Right lobe of liver (tissue), 6 donors: ENCODE results near the gene ST8SIA2. TPM values are rescaled to one million over a fixed set of nuclear protein-coding genes. Genes with fewer than 3 reads are reported as not detected.

Source experiments
- ATAC-seq, 4 donors: fragments of 200-7000 bp; cut with Tn5 transposase; one replicate each; pipeline ENCODE4 v1.9.1; 2020; ENCODE audit warnings: mild to moderate bottlenecking in 4 of 4, moderate library complexity in 4 of 4
- DNase-seq, 3 donors: peaks; one replicate each; pipeline ENCODE4 v3.0.0-alpha.2; 2020
- H3K27ac ChIP-seq, 3 donors: fragments of 200-600 bp; one replicate each; pipeline ENCODE4 v1.8.0; 2022
- H3K27me3 ChIP-seq, 2 donors: fragments of 200-600 bp; one replicate each; pipeline ENCODE4 v1.8.0; 2022
- H3K36me3 ChIP-seq, 4 donors: fragments of 200-600 bp; sonication (generic) in 1 of 4; one replicate each; pipeline versions ENCODE4 v1.5.1 to v1.8.0; 2017 to 2022; ENCODE audit warnings: control low read depth in 1 of 4
- H3K4me1 ChIP-seq, 4 donors: fragments of 200-600 bp; sonication (generic) in 1 of 4; one replicate each; pipeline versions ENCODE4 v1.5.1 to v1.8.0; 2017 to 2022; ENCODE audit warnings: control low read depth in 1 of 4
- H3K4me3 ChIP-seq, 3 donors: fragments of 200-600 bp; one replicate each; pipeline ENCODE4 v1.8.0; 2022
- H3K9me3 ChIP-seq, 4 donors: fragments of 200-600 bp; sonication (generic) in 1 of 4; one replicate each; pipeline versions ENCODE4 v1.5.1 to v1.8.0; 2017 to 2022; ENCODE audit warnings: control low read depth in 1 of 4
- CTCF ChIP-seq, 4 donors: fragments of 200-600 bp in 3 of 4; fragments of 450-650 bp in 1 of 4; IDR thresholded peaks; one replicate each; pipeline versions ENCODE4 v1.5.1 to v1.8.0; 2016 to 2022; ENCODE audit warnings: antibody characterized with exemption in 4 of 4, mild to moderate bottlenecking in 2 of 4
- POLR2A ChIP-seq: fragments of 450-650 bp; IDR thresholded peaks from one replicate; pipeline ENCODE4 v1.6.1; 2017; ENCODE audit warnings: antibody characterized with exemption, mild to moderate bottlenecking
- WGBS: methylation state at CpG from one replicate; pipeline ENCODE4 v1.1.6; 2018; ENCODE audit warnings: low coverage, low lambda C conversion rate; ENCODE audit not compliant: insufficient coverage; ENCODE audit errors: missing lambda C conversion rate; 5-methylcytosine and 5-hydroxymethylcytosine counted together
- intact Hi-C, 2 donors: fragments of 100-400 bp; cut with DNase I; formaldehyde crosslinking; loops; one replicate each; pipeline versions ENCODE4 v1.11.2 to v1.14.1; 2022
- total RNA-seq, 6 experiments: library from RNA; depleted of rRNA in 2 of 6; stranded (reverse); fragments of >200 nt in 2 of 6; fragmentation: NEBNext Ultra II Directional in 3 of 6; extraction: Animal tissue kit (Norgen Biotek cat#: 25700) in 3 of 6; gene quantifications; one replicate each; pipeline versions ENCODE4 v1.1.0 to v1.2.4, GENCODE V29; 2016 to 2023
- donor health status: DM: no; HTN: yes; CAD: no.
- donor health status: DM: no; HTN: no; CAD: no.
- donor health status: DM: no; HTN: no; CAD: no.
- donor health status: DM: no; HTN: yes; CAD: no.
- donor health status: DM: no; HTN: yes; CAD: no.

Gene ST8SIA2
- total RNA-seq, 6 experiments from 2014 or later = not detected

- intact Hi-C loops = no loop called here
- DNase-seq = no peak
- ATAC-seq = no peak
Observed at GRCh38 chr15:92361321-92362000, 32.2 kb upstream of the ST8SIA2 start.

GRCh38 chr15:92362001-92362350 lies 31.7 kb upstream of the ST8SIA2 start:
- no peaks in the 10 kb centered on the region for H3K36me3 ChIP-seq
- no peak overlapping the region for H3K4me3 ChIP-seq
- DNase-seq (no peak), ATAC-seq (no peak)
- TF ChIP-seq CTCF (IDR thresholded peaks at IDR 0.05) (no peak), POLR2A (no peak)
- H3K27ac ChIP-seq = no peak overlapping the region
- H3K27me3 ChIP-seq = no peaks in the 10 kb centered on the region
- intact Hi-C loops = no loop called here
- 41% methylated on average over 3 of the region's 3 CpGs for WGBS
- no peaks in the 10 kb centered on the region for H3K9me3 ChIP-seq
- no peaks in the 10 kb centered on the region for H3K4me1 ChIP-seq

More at GRCh38 chr15:92361321-92362000, 32.2 kb upstream of the ST8SIA2 start:
- 47% methylated on average over 10 of the region's 10 CpGs for WGBS
- TF ChIP-seq POLR2A = no peak
- TF ChIP-seq CTCF (IDR thresholded peaks at IDR 0.05) = no peak
- H3K36me3 ChIP-seq = no peaks in the 10 kb centered on the region
- H3K27me3 ChIP-seq = no peaks in the 10 kb centered on the region
- no peak overlapping the region for H3K27ac ChIP-seq
- no peak overlapping the region for H3K4me3 ChIP-seq
- H3K9me3 ChIP-seq = no peaks in the 10 kb centered on the region
- no peaks in the 10 kb centered on the region for H3K4me1 ChIP-seq

- no peak for TF ChIP-seq CTCF (IDR thresholded peaks at IDR 0.05)
- H3K27me3 ChIP-seq = no peaks in the 10 kb centered on the region
- H3K9me3 ChIP-seq = no peaks in the 10 kb centered on the region
- ATAC-seq (no peak), DNase-seq (no peak)
- no peak overlapping the region for H3K4me3 ChIP-seq
- 49% methylated on average over 6 of the region's 6 CpGs for WGBS
- no peak overlapping the region for H3K27ac ChIP-seq
- H3K36me3 ChIP-seq = no peaks in the 10 kb centered on the region
- H3K4me1 ChIP-seq = no peaks in the 10 kb centered on the region
- intact Hi-C loops = no loop called here
Observed at GRCh38 chr15:92365084-92365483, 28.6 kb upstream of the ST8SIA2 start.

- 54% methylated on average over 3 of the region's 3 CpGs for WGBS
- no peak overlapping the region for H3K4me3 ChIP-seq
- intact Hi-C loops = no loop called here
- no peak overlapping the region for H3K27ac ChIP-seq
- DNase-seq (no peak), ATAC-seq (no peak)
- no peaks in the 10 kb centered on the region for H3K4me1 ChIP-seq
- TF ChIP-seq POLR2A (no peak), CTCF (IDR thresholded peaks at IDR 0.05) (no peak)
- no peaks in the 10 kb centered on the region for H3K9me3 ChIP-seq
- no peaks in the 10 kb centered on the region for H3K36me3 ChIP-seq
- no peaks in the 10 kb centered on the region for H3K27me3 ChIP-seq
Observed at GRCh38 chr15:92365906-92366305, 27.8 kb upstream of the ST8SIA2 start.

GRCh38 chr15:92366381-92366780 lies 27.3 kb upstream of the ST8SIA2 start:
- Histone ChIP-seq H3K4me1 (no peaks in the 10 kb centered on the region), H3K36me3 (no peaks in the 10 kb centered on the region), H3K4me3 (no peak overlapping the region), H3K27ac (no peak overlapping the region), H3K9me3 (no peaks in the 10 kb centered on the region), H3K27me3 (no peaks in the 10 kb centered on the region)
- TF ChIP-seq POLR2A (no peak), CTCF (IDR thresholded peaks at IDR 0.05) (no peak)
- ATAC-seq = no peak
- 65% methylated on average over 3 of the region's 5 CpGs for WGBS
- no peak for DNase-seq
- intact Hi-C loops = no loop called here
